GM18507 (cell line): ENCODE results near the gene C2CD4C.
"Not testable (repeated sequence)": the region's sequence is repeated elsewhere in the genome, so short reads cannot be mapped to it uniquely, and the experiment has no call there.

Experiments used
- DNase-seq: peaks from one replicate; pipeline ENCODE4 v3.0.0; 2011; ENCODE audit warnings: low read depth; ENCODE audit not compliant: insufficient read length; ENCODE audit errors: extremely low spot score
- FAIRE-seq: peaks from 2 replicates; lab custom pipeline; 2011; peaks lifted over from hg19 to GRCh38; lab: Jason Lieb, UNC

The C2CD4C gene

GRCh38 chr19:371501-372168, 37.3 kb downstream of the C2CD4C start:
- FAIRE-seq, result no peak
- DNase-seq, result no peak

GRCh38 chr19:370641-371330, 38.2 kb downstream of the C2CD4C start:
- DNase-seq, result no peak

DNA sequence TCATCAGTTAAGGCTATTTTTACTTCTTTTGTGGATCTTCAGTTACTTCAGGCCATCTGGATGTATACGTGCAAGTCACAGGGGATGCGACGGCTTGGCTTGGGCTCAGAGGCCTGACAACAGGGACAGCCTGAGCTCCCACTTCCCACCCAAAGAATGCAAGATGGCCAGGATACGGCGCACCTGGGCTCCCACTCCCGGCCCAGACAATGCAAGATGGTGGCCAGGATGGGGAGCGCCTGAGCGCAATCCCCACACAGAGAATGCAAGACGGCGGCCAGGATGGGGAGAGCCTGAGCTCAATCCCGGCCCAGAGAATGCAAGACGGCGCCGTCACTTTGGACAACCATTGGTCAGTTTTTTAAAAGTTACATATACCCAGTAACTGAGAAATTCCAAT, 39.1 kb downstream of the C2CD4C start:
- FAIRE-seq (no peak), DNase-seq (no peak)

More at GRCh38 chr19:370641-371330, 38.2 kb downstream of the C2CD4C start:
- FAIRE-seq, result no peak

GRCh38 chr19:369256-369655, 39.7 kb downstream of the C2CD4C start:
- FAIRE-seq, result no peak

DNA sequence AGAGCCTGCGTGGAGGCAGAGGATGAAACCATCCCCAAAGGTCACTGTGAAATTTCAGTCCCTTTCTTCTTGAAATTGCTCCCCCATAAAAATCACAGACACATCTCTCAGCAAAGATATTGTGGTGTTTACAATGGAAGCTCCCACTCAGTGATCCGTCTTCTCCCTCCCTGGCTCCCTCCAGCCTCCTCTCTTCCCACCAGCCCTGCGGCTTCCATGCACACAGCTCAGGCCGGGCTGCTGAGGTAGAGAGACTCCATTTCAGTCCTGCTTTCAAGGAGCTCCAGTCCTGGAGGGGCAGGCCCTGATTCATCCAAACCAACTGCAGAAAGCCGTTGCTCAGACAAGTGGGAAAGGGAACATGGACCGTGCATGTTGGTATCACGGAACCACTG, 40.3 kb downstream of the C2CD4C start:
- no peak for FAIRE-seq
- no peak for DNase-seq

More at GRCh38 chr19:369256-369655, 39.7 kb downstream of the C2CD4C start:
- DNase-seq, result no peak

DNA sequence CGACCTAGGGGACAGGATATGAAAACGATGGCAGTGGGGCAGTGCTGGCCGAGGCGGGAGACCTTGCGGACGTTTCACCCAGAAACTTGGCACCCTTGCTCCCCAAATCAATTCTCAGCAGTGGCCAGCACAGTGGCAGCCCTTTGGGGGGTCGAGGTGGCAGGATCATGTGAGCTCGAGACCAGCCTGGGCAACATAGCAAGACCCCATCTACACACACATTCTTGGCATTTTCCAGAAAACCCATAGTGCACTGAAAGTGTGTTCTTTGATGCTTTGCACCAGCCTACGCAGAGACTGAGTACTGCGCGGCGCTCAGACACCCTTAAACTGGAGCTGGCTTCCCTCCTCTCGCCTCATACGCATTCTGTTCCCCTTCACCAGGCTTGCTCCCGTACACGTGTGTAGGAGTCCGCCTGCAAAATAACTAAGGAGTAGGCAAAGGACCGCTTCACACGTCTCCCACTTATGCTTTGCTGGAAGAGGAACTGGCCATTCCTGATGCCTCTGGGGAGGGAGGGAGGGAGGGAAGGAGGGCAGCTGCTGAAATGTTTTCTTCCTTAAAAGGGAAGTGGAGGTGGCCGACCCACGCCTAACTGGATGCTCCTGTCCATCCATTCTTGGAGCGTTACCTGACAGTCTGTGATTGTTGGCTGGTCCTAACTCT, 40.9 kb downstream of the C2CD4C start:
- DNase-seq, result no peak
- no peak for FAIRE-seq

DNA sequence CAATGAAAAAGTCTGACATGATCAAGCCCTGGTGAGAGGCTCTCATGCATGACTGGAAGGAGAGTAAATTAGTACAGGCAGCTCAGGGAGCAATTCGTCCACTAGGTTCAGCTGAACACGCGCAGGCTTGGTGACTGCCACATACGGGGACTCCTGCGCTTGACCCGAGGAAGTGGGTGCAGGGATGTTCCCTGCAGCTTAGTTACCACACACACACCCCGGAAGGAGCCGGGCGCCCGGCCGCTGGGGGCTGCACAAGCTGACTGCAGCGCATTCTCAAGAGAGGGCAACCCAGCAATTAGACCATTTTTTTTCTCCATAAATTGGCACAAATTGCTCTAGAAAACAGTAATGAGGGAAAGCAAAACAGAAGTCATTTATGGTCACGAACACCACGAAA, 41.4 kb downstream of the C2CD4C start:
- DNase-seq (no peak), FAIRE-seq (no peak)

DNA sequence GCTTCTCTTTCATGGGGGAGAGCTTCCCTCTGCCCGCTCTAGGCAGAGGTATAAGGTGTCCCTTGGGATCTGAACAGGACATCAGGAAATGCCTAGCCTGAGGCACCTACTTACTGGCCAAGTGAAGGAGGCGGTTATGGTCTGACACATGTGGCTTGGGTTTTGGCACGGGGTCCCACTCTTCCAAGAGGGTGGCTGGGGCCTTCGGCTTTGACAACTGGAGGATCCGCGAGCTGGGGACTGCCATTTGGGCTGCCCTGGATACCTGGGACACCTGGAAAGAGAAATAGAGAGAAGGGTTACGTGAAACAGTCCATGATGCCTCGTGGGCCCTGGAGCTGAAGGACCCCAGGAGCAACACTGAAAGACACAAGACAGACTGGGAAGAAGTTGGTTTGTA, 42.0 kb downstream of the C2CD4C start:
- FAIRE-seq, result no peak

DNA sequence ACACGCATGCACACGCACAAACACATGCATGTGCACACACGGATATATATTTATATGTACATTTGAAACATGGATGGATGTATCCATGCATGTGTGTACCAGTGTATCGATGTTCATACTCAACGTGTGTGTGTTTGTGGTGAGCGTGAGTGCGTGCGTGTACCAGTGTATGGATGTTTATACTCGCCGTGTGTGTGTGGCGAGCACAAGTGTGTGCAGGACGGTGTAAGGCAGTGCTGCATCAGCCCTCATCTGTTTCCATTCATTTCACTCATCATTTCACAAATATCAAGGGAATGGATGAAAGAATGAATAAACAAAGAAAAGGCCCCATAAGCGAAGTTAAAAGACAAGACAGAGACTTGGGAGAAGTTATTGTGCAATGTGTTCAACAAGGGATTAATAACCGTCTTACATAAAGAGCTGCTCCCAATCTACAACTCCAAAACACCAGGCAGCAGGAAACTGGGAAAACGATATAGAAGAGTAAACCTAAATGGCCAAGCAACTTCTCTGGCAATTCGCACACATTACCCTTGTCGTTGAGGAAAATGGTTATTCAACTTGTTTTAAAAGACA, 42.7 kb downstream of the C2CD4C start:
- DNase-seq (no peak), FAIRE-seq (no peak)

More for the DNA sequence above, 42.0 kb downstream of the C2CD4C start:
- no peak for DNase-seq

DNA sequence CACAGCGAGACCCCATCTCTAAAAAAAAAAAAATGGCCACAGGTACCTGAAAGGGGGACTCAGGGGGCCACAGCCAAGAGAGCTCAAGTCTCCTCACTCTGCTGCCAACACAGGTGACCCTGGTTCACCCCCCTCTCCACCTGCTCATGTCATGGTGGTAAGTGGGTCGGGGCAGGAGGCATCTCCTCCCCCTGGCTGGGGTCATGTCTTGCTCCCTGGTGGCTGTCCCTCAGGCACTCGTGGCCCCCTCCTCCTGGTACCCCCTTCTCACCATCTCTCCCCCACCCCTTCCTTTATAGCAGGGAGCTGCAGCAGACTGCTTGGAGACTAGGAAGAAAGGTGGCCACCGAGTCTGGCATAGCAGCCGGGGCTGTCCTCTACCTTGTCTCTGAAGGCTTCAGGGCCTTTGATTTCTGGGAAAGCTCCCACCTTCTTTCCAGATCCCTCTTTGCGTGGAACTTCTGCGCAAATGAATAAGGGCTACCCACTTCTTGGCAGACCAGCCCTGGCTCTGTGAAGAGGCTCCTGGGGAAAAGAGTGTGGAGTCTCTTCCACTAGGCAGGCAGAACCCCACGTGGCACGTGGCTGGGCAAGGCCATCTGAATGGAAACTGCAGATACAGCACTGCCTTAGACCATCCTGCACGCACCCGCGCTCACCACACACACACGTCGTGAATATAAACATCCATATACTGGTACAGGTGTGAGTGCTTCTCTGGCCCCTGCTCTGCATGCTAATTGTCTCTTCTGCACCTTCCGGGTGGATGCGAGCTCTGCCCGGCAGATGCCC, 44.3 kb downstream of the C2CD4C start:
- no peak for FAIRE-seq
- DNase-seq, result no peak

DNA sequence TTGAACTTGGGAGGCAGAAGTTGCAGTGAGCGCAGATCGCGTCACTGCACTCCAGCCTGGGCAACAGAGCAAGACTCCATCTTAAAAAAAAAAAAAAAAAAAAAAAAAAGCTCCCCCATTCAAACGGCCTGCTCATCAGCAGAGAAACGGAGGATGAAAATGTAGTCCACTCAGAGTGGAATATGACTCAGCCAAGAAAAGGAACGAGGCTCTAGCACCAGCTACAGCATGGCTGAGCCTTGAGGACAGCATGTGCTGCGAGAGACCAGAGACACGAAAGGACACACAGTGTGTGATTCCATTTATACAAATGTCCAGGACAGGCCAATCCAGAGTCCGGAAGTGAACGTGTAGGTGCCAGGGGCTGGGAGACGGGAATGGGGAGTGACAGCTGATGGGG, 46.3 kb downstream of the C2CD4C start:
- FAIRE-seq (no peak), DNase-seq (no peak)

DNA sequence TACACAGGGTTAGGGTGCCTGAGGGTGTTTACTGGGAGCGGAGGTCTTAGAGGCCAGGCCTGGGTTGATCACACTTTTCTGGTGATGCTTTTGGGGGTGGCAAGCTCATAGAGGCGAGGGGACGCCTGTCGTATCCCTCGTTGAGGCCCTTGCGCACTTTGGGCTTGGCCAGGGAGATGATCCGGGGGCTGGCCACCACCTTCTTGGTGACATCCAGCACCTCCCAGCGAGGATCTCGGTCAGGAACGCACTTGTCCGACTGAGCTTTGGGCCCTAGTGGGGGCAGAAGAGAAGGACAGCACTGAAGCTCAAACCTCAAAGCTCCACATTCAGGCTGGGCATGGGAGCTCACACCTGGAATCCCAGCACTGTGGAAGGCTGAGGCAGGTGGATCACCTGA, 46.8 kb downstream of the C2CD4C start:
- DNase-seq (no peak), FAIRE-seq (no peak)

DNA sequence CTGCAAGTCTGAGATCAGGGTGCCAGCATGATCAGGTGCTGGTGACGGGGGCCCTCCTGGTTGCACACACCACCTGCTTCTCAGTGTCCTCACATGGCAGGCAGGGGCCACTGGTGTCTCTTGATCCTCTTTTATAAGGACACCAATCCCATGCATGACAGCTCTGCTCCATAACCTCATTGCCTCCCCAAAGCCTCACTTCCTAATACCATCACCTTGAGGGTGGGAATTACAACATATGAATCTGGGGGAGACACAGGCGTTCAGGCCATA, 49.4 kb downstream of the C2CD4C start:
- DNase-seq, result no peak
- FAIRE-seq, result no peak

DNA sequence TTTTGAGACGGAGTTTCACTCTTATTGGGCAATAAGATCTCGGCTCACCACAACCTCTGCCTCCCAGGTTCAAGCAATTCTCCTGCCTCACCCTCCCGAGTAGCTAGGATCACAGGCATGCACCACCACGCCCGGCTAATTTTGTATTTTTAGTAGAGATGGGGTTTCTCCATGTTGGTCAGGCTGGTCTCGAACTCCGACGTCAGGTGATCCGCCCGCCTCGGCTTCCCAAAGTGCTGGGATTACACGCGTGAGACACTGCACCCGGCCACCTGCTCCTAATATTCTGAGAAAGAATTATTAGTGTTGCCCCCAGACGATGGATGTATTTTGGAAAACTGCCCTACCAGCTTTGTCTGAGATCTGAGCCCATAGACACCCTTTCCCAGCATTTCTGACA, 53.4 kb downstream of the C2CD4C start:
- FAIRE-seq, DNase-seq: not testable (repeated sequence)
